ENCODE data around the gene DGKI.

DGKI gene

DNA sequence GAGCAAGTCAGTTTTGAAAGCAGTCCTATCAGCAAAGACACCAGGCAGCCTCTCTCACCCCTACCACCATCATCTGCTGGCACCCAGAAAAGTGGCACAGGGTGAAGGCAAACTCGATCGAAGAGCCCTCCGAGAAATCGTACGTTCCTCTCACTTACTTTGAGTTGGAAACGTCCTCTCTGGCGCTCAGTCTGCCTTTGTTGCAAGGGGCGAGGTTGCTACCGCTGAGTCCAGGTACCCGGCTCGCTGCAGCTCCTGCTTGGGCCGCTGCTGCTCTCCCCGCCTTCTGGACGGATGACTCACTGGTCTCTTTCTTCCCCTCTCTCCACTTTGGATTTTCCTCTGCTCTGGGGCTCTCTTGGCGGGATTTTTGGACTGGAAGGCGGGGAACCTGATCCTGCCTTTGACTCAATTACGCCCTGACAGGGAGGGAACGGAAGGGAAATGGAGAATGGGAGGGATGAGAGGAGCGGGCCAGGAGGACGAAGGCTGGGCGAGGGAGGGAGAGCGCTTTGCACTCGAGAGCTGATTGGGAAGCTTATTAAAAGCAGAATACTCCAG lies 503.4 kb downstream of the DGKI start, which contains the start of gene PTN:
PTN (minus strand) TSS at position 453 of the 561 bp plus-strand sequence. CDS start 88,760 bp downstream, outside the sequence.
- peak; percentile 37 for DNase-seq (ENCODE audit: low spot score)

DNA sequence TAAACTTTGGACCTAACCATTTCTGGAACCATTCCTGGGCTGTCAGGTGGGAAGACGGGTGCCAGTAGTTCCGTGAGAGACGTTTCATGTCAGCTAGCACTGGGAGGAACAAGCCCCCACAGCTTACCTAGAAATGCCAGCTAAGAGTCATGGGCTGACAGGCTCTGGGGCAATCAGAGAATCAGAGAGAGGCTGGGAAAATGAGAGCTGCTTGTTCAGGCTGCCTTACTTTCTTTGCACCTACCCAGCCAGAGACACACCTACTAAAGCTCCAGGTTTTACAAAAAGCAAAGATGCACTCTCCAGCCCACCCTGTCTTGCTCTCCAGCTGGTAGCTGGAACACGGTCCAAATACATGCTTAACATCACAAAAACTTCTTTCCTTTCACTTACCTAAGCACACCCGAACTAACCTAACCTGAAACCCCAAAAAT lies 503.9 kb downstream of the DGKI start:
- no peak for DNase-seq (ENCODE audit: low spot score)

DNA sequence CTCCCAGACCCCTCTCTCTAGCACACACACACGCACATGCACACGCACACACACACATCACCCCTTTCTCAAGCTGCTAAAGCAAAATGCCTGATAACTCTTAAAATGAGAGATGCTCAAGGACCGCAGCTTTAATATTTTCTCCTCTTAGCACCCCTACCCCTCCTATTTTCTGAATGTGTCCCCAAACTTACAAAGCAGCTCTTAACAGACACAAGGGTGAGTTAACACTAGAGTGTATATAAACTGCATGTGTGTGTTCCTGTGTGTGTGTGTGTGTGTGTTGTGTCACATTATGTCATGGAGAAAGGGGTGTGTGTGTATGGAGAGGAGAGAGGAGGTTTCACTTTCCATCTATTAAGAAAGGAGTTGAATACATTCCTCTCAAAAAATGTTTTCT lies 504.5 kb downstream of the DGKI start:
- no peak for DNase-seq (ENCODE audit: low spot score)

DNA sequence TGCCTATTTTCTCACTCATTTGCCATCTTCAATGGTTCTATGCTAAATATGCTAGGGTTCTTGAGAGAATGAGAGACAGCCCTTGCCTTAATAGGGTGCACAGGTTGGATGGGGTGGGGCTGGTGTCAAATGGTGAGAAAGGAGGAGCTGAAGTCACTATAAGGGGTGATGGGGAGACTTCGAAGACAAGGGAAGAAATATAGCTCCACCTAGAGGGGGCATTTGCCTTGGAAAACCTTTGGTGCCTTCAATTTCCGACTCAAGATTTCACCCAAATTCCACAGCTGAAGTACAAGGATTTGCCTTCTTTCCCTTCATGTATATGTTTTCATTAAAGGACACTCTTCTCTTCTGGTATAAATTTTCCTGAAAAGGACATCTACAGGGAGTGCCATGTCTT lies 508.9 kb downstream of the DGKI start:
- peak; percentile 27 for DNase-seq (ENCODE audit: low spot score)

DNA sequence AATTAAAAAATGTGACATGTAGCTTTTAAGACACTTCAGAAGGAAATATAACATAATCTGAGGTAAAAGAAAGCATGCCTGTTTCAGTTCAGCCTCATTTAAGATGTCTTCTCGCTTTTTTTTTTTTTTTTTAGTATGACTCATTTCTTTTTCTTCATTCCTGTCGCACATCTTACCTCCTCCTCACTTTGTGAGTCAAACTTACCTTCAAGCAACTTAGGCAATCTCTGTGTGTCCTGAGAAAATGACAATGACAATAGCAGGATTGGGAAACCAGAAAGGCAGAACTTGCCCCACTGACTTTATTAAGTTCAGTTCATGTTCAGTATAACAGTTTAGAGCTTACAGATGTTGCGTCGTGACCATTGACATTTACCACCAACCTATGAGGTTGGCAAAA lies 511.0 kb downstream of the DGKI start:
- no peak for DNase-seq (ENCODE audit: low spot score)

DNA sequence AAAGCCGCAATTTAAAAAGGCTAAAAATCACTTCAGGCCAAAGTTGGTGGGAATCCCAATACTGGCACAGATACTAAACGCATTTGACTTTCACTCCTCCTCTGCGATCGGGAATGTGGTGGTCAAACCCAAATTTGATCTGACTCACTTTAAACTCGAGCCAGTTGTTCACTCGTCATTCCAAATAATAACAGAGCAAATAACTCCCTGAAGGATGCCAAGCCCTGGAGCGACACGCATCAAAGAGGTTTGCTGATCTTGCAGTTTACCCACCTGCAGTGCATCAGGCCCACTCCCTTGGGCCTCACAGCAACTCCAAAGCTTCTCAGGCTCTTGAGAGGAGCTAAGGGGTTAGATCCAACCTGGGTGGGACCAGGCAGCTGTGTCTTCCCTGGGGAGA lies 515.4 kb downstream of the DGKI start:
- DNase-seq (ENCODE audit: low spot score) = no peak

Measured in iPS-NIHi11 (cell line).